Astrocyte of the spinal cord (primary cell): ENCODE data around the gene WDFY4.

Experiments used
- DNase-seq: peaks from one replicate; pipeline ENCODE4 v3.0.0; 2011; ENCODE audit warnings: low read depth, low spot score
- H3K4me3 ChIP-seq: 2 replicates; pipeline ENCODE4 v1.5.1; 2011; ENCODE audit warnings: low read depth, mild to moderate bottlenecking, low read length, moderate library complexity
- in situ Hi-C: cut with HindIII; loops from 2 replicates; pipeline ENCODE4 v1.10.0; 2017; ENCODE audit warnings: low sequenced_read_pairs
- TF ChIP-seq, protein P1 (sequence below): IDR thresholded peaks from 2 replicates; pipeline ENCODE4 v1.5.1; 2012; ENCODE audit warnings: low read depth, mild to moderate bottlenecking, low read length, inconsistent platforms

WDFY4 gene

DNA sequence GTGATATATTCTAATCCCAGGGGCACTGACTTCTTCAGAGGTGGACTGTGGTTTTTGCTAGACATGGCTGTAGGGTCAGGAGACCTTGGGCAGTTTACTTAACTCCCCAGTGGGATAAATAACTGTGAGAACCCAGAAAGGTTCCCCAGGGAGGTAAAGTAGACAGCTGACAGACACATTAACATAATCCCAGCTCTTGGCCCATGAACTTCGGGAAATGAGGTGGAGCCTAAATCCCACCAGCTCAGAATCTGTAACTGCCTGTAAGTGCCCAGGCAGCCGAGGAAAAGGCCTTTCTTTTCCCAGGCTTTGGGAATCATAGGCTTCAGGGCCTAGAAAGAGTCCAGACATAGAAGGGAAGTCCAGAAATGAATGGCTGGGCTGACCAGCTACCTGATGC is 149.0 kb downstream of the WDFY4 start:
- in situ Hi-C loops: no loop called here
- H3K4me3 ChIP-seq: no peak overlapping the region
- DNase-seq: no peak
- TF ChIP-seq, protein P1, sequence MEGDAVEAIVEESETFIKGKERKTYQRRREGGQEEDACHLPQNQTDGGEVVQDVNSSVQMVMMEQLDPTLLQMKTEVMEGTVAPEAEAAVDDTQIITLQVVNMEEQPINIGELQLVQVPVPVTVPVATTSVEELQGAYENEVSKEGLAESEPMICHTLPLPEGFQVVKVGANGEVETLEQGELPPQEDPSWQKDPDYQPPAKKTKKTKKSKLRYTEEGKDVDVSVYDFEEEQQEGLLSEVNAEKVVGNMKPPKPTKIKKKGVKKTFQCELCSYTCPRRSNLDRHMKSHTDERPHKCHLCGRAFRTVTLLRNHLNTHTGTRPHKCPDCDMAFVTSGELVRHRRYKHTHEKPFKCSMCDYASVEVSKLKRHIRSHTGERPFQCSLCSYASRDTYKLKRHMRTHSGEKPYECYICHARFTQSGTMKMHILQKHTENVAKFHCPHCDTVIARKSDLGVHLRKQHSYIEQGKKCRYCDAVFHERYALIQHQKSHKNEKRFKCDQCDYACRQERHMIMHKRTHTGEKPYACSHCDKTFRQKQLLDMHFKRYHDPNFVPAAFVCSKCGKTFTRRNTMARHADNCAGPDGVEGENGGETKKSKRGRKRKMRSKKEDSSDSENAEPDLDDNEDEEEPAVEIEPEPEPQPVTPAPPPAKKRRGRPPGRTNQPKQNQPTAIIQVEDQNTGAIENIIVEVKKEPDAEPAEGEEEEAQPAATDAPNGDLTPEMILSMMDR: no peak

DNA sequence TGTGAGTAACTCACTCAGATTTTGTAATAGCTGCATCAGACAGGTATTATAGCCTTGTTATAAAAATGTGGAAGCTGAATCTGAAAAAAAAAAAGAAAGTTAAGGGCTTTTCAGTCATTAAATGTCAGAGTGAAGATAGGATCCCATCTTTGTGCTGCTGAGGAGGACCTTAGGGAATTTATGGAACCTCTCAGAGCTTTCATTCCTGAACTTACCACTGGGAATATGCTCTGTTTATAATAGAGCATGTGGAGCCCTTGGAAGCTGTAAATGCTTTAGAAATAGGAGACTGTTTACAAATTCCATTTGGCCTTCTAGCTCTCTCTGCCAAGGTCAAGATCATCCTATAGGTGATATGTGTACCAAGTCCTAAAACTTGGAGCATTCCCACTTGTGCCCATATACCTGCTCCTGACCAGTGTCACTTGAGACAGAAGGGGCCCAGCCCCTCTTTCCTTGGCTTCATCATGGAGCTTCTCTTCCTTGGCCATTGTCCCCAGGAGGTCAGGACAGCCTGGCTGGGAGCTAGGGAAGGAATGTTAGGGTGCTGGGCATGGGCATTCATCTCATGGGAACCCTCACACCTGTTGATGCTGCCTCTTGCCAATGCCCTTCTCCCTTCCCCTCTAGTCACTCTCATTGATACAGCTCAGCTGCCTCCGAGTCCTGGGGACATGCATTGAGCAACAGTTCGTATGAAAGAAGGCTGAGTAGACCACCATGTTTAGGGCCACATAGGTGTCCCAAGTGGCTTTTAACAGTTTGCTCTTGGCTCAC is 149.7 kb downstream of the WDFY4 start:
- H3K4me3 ChIP-seq: no peak overlapping the region
- TF ChIP-seq, protein P1: no peak
- in situ Hi-C loops: no loop called here
- DNase-seq: no peak

DNA sequence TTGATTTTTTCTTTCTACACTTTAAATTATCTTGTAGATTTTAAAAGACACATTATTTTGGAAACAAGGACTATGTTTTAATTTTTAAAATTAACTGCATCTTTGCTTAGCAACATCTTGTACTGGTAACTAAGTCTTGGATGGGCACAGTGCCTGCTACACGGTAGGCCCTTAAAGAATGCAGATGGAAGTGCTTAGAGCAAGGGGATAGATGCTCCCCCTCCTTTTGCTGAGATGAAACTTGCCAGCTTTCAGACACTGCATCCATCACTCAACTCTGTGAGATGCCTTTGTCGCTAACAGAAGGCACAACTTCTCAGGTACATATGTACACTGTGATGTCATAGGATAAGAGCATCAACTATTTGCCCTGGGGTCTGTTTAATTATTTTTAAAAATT is 151.1 kb downstream of the WDFY4 start:
- no peak for DNase-seq
- TF ChIP-seq, protein P1: no peak
- no peak overlapping the region for H3K4me3 ChIP-seq
- in situ Hi-C loops: no loop called here

DNA sequence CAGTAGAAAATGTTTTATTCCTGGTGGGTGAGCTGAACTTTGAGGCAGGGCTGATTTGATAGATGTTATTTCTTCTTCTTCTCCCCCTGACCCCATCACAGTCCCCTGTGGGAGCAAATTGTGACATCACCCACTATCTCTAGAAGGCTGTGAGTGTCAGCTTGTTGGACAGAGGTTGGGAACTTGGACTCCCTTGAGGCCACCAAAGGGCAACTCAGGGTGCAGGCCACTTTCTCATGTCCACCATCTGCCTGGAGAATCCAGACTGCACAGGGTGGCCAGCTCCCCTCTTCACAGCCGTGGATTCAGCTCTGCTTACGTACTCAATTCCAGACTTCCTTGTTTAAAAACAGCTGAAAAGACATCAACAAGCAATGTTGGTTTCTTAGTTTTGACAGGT is 151.9 kb downstream of the WDFY4 start:
- no peak for DNase-seq
- in situ Hi-C loops: no loop called here
- H3K4me3 ChIP-seq: no peak overlapping the region
- TF ChIP-seq, protein P1: no peak

DNA sequence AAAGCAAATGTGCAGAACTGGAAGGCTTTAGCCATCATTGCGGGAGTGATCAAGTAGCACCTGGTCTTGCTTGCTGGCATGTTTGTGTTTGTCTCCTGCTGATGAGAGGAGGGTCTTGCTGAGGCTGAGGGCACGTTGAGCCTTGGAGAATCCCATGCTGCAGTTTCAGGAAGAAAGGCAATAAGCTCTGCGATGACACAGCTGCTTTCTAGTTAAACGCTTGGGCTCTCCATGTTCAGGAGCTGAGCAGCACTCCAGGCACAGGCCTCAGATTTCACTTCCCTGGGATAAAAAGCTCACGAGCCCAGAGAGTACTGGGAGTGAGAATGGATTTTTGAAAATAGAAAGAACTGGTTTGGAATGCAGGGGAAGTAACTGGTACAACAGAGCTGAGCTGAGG is 154.2 kb downstream of the WDFY4 start:
- no peak for DNase-seq
- TF ChIP-seq, protein P1: no peak
- H3K4me3 ChIP-seq: no peak overlapping the region
- in situ Hi-C loops: no loop called here

DNA sequence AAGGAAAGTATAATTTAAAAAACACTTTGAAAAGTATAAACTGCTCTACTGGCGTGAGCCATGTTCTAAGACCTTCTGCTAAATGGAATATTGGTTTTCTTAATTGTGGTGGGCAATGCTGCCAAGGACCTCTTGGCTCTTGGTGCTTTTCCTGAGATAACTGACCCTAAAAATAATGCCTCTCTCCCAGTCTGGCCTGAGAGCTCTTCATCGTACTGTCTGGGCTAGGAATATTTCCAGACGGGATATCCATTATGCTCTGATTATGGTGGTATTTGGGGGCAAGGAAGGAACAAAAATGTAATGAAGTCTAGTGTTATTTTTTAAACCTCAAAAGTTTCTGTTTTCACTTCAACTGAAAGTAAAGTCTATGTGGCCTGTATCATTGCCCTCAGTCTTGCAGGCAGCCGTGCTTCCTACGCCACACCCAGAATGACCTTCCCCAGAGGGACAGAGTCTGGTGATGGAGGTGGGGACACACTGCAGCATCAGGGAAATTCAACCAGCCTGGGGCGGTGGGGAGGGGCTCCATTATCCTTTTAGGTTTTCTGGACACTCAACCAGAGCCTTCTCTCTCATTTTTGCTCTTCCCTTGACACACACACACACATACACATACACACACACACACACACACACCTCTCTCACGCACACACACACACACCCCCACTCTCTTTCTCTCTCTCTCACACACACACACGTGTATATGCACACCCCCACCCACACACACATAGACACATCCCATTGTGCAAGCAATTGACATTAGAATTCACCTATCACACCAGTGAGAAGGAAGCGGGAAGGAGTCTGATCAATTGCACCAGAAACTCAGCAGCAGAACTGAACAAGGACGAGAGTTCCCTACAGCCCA is 155.4 kb downstream of the WDFY4 start:
- DNase-seq: no peak
- TF ChIP-seq, protein P1: no peak
- no peak overlapping the region for H3K4me3 ChIP-seq
- in situ Hi-C loops: no loop called here
